PC-9 (cell line): ENCODE measurements around the gene ABR.

Experiments
- CTCF ChIP-seq: fragments of 200-600 bp; sonication (generic); conservative IDR thresholded peaks from 2 replicates; pipeline ENCODE4 v1.6.1; 2017; ENCODE audit warnings: mixed run types, antibody characterized with exemption, mild to moderate bottlenecking, moderate library complexity
- EZH2 ChIP-seq: fragments of 200-600 bp; sonication (generic); IDR thresholded peaks from 2 replicates; pipeline ENCODE4 v1.8.0; 2017; ENCODE audit warnings: antibody characterized with exemption, low read depth

- TF ChIP-seq CTCF (no peak), EZH2 (no peak)
These were observed 171.6 kb downstream of the ABR start for GRCh38 chr17:1008008-1008761.
